ENCODE results near the gene THBS4.

DNA sequence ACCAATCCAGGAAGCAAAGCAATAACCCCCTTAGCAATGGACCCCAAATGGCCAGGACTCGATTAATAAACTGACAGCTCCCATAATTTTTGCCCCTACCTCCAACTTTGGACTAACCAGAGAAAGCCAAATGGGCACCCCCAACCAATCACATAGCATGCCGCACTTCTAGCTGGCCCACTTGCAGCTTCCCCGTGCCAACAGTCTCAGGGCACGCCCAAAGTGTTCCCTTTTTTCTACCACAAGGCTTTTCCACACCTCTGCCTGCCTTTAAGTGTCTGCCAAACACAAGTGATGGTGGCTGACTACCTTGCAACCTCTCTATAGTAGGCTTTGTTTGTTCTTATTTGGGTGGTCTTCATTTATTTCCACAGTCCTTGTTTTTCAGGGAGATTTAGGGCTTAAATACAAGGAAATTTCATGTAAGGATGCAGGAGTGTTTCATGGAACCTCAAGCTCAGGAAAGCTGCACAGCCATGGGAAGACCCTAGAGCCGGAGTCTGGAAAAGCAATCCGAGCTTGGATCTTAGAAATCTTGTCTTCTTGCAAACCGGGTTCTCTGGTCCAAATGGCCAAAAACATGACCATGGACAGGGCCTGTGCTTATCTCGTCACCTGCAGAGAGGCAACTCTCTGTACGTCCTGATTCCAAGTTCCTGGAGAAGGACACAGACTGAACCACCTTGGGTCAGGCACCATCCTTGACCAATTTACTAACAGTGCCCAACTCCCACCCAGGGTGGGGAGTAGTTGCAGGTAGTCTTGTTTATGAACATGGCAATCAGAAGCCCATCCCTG lies 89.2 kb downstream of the THBS4 start:
- TF ChIP-seq POLR2A (IDR thresholded peaks at IDR 0.05) (no peak), CTCF (IDR thresholded peaks at IDR 0.05) (no peak)

Measured in Peyer's patch (tissue), 4 donors.